CD4-positive, alpha-beta T cell treated with Interleukin-17A for 4 hours (primary cell): ENCODE measurements around the gene CCDC192.
A peak's percentile ranks its signal among the peaks of the same experiment; 100 is the strongest.

Experiments
- DNase-seq: peaks from one replicate; pipeline ENCODE4 v3.0.0-alpha.2; 2020; ENCODE audit warnings: mixed read lengths

The CCDC192 gene

GRCh38 chr5:127851964-127852363 is 148.8 kb downstream of the CCDC192 start:
- no peak for DNase-seq

DNA sequence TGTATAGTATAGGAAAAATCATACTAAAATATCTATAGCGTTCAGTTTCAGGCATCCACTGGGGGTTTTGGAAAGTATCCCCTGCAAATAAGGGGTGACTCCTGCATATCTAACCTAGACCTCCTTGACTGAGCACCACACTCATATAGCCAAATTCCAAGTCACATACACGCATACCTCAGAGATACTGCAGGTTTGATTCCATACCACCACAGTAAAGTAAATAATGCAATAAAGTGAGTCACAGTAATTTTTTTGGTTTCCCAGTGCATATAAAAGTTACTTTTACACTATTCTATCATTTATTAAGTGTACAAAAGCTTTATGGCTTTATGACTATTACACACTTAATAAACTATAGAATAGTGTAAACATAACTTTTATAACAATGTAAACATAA is 151.3 kb downstream of the CCDC192 start:
- no peak for DNase-seq

- DNase-seq, result no peak
These were observed 153.1 kb downstream of the CCDC192 start for GRCh38 chr5:127856292-127856691.

GRCh38 chr5:127858116-127858784 is 155.1 kb downstream of the CCDC192 start:
- no peak for DNase-seq

GRCh38 chr5:127860291-127860690 is 157.1 kb downstream of the CCDC192 start:
- no peak for DNase-seq

DNA sequence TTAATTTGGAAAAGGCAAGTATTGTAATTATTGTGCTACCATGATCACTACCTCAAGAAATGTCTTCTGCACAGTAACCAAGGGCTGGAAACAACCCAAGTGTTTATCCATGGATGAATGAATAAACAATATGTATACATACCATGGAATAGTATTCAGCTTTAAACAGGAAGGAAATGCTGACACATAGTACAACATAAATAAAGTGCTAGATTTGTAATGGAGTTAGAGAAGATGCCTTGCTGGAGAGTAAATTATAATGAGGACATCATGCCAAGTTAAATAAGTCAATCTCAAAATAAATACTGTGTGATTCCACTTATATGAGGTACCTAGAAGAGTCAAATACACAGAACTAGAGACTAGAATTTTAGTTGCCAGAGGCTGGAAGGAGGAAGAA is 160.0 kb downstream of the CCDC192 start:
- no peak for DNase-seq

- no peak for DNase-seq
These were observed 160.6 kb downstream of the CCDC192 start for GRCh38 chr5:127863610-127864395.

DNA sequence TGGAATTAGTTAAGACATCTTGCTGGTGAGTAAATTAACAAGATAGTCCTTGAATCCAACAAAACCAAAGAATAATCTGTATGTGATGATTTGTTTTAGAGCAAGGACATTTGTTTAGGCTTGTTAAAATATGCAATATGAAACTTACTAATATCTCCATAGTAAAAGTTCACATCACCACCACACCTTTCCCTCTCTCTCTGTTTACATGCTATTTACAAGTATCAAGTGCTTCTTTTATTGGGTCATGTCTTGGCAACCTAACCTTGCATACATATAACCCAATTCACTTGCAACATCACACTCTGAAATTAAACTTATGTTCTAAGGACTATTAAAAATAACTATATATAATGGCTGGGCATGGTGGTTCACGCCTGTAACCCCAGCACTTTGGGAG is 161.3 kb downstream of the CCDC192 start:
- DNase-seq, result no peak

DNA sequence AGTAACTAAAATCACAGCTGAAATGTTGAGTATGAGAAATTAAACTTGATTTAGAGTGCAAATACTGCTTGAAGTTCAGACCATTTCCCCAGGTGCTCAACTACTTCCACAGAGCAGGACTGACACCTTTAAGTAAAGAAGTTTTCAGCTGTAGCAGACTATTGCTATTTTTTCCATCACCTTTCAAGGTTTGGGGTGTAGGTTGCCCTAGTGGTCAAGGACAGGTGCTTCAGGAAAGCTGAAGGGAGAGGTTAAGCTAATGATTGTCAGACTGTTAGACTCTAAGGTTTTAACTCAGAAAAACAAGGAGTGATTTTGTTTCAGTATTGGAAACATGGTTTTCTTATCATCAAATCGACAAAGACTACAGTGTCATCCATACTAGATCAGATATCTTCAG is 162.1 kb downstream of the CCDC192 start:
- DNase-seq, result no peak

DNA sequence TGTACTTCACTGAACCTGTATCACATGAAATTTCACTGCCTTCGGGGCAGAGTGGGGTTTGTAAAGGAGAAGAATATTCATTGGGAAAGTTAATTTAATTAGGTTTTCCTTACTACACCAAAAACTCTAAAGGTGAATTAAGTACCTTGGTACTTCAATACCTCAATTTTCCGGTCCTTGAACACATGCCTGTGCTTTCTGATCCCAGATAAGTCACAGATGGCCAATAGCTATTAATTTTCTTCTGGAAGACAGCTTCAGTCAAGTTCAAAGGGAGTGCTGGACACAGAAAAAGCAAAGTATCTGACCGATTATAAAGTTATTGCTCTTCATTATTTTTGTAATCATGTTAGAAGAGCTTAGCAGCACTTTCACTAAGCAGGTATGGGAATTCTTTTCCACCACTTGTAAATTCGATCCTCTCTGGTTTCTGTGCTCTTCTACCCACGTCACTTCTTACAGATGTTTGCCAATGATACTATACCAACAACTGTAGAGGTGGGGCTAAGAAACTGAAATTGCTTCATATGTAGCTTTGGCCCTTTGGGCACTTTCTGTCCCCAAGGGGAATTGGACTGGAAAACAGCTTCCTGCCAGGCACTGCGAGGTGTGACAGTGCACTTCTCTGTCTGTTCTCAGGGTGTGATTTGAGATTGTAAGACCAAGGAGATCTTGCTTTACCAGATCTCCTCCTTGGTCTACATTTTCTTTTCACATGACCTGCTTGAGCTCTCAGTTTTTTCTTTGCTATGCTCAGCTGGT is 164.0 kb downstream of the CCDC192 start:
- DNase-seq, result no peak

DNA sequence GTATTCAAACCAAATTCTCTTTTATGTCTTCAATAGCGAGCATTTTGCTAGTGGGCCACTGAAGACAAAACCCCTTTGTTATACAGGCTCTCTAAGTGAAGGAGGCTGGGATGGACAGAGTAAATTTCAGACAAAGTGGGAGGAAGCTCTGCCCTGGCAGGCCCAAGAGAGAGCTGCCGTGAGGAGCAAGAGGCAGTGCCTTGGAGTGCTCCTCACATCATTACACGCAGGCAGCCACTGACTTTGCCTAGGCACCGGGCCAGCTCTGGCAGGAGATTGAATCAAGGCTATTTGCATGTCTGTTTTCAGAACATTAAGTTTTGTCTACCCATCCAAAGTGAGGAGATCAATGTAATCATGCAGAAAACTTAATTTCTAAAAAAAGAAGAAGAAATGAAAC is 167.7 kb downstream of the CCDC192 start:
- no peak for DNase-seq

DNA sequence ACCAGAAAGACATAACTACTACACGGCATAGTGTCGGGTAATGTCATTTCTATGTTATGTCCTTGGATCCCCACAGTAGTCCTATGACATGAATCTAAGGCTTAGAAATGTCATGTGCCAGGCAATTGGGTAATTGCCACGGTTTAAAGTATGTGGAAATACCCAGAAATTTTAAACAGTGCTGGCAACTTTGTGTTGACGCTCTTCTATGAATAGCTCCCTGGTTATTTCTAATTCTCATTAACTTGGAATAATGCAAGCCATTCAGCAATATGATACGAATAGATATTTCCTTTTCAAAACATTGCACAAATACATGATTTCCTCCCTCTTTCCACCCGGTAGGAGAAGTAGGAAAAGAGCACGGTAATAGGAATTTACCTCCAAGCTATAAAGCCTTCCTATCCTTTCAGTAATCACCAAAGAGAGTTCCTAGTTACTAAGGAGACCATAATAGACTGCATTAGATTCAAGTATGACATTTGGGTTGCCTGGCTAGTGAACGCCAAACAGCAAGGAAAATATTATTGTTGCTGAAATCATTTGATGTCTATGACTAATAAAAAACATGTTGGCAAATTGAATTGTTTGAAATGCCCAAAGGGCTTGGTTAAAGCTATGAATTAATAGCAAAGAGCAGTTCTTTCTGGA is 168.4 kb downstream of the CCDC192 start:
- DNase-seq, result no peak

DNA sequence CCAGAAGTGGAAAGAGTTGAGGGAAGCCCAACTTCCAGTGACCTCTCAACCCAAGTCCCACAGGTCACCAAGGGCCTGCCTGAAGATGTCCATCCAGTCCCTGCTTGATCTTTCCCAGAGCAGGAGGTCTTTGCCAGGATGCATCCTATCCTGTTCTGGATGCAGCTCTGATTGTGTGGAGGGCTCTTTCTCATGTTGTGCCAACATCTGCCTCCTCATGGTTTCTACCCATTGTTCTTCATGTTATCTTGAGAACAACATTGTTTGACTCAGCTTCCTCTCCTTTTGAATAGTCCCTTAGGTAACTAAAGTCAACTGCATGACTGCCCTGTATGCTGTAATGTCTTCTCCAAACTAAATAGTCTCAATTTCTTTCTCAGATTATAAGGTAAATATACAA is 169.3 kb downstream of the CCDC192 start:
- DNase-seq, result no peak

DNA sequence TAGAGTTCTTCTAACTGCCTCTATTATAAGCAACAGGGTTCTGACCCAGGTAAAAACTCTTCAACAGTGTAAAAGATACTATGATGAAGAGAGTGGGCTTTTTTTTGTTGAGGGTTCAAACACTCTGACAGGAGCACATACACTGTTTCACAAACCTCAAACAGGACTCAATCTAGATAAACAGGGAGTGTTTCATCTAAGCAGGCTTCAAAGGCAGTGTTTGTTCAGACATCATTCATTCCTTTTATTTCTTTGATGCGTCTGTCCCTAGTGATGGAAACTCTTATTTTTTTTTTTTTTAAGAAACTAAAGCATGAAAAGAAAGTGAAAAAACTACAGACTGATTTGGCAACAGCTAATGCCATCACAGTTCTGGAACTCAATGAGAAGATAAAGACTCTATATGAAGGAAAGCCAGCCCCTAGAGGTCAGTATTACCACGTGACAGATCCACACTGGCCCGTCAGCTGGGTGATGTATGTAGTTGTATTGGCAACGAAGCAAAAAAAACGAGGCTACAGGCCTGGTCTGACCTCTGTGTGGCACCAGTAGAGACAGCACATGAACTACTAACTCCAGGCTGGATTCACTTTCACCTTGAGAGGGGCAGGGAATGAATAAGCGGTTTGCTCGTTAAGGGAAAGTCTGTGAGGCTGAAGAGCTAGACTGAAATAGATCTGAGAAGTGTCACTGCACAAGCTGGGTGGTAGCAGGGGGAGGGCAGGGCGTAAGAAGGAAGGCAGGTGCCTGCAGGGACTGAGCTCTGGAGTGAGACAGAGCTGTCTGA is 172.2 kb downstream of the CCDC192 start:
- peak; percentile 37 for DNase-seq

GRCh38 chr5:127876384-127876783 is 173.2 kb downstream of the CCDC192 start:
- no peak for DNase-seq

DNA sequence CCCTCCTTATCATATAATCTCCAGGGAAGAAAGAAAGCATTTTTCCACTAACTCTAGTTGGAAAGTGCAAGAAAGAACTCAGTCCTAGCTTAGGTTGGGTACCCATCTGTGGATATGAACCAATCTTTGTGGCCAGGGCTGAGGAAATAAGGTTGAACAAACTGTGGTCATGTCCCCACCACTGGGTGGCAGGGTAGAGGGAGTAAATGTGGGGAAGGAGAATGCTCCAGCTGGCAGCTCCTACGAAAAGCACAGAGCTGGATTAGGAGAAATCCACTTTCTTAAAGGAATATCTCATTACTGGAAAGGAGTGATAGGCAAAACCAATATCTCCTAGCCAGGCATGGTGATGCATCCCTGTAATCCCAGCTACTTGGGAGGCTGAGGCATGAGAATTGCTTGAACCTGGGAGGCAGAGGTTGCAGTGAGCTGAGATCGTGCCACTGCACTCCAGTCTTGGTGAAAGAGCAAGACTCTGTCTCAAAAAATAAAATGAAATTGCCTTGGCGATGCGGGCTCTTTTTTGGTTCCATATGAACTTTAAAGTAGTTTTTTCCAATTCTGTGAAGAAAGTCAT is 175.1 kb downstream of the CCDC192 start:
- peak; percentile 7 for DNase-seq

- DNase-seq, result no peak
These were observed 181.2 kb downstream of the CCDC192 start for GRCh38 chr5:127884416-127884815.

- DNase-seq, result no peak
These were observed 182.0 kb downstream of the CCDC192 start for GRCh38 chr5:127885176-127885575.

DNA sequence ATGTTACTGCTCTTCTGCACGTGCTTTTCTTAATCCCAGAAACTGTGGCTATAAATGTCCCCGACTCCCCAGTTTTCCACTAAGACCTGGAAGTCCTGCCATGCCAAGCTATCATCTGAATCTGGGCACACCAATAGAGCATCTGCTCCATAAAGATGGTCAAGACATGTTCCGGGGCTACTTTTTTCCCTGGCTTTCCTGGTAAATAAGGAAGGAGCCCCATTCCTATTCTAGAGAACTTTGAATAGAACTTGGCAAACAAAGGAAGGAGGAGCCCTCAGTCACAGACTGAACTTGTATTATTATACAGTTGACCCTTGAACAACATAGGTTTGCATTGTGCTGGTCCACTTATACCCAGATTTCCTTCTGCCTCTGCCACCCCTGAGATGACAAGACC is 182.9 kb downstream of the CCDC192 start:
- no peak for DNase-seq

- no peak for DNase-seq
These were observed 184.1 kb downstream of the CCDC192 start for GRCh38 chr5:127887282-127887681.

DNA sequence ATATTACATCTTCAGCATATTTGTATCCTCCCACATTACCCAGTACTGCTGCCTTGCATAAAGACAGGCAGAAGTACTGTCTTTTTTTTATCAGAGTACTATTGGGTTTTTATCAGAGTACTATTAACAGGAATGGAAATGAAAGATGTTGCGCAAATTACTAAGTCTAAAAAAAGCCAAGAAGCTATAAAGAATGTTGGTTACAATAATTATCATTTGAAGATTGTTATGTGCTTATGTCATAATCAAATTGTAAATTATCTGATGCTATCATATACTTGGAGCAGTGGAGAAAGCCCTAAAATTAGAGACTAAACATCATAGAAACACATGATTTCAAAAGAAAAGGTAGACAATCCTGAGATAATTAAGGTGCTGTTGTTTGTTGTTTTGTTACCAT is 188.8 kb downstream of the CCDC192 start:
- no peak for DNase-seq
